Measurements from ENCODE around the gene ROR1.

Gene ROR1

DNA sequence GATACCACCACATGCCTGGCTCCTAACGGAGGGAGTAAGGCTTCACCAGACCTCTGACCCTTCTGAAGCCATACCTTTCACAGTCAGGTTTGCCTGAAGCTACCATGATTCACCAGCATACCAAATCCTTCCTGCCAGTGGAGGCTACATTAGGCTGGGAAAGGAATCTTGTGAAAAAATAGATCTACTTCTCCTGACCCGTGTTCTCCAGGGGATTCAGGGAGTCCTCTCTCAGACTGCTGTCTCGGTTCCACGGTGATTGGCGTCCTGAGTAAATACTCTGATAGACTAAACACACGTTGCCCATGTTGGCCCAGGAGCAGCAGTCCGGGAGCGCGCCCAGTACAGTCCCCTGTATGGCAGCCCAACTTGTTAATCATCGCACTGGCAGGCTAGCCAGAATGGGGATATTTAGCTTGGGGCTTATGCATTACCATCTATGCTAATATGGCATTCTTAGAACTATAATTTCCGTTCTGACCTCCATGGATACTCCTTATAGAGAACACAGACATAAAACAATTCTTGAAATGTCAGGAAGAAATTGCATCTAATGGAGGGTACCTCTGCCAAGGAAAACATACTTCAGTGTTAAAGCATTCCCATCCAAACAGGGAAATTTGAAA lies 173.2 kb downstream of the ROR1 start:
- ChIA-PET POLR2A (no interaction called here), CTCF (no interaction called here)
- no peaks in the 10 kb centered on the region for H3K36me3 ChIP-seq (ENCODE audit: control insufficient read depth in 2 of 2, insufficient read depth in 1 of 2, low read length in 2 of 2)
- no peak overlapping the region for H3K4me3 ChIP-seq (ENCODE audit: low read depth, low read length)
- H3K9me3 ChIP-seq (ENCODE audit: control insufficient read depth, insufficient read depth, low read depth, low read length): no peaks in the 10 kb centered on the region
- TF ChIP-seq GLIS1 (tag by site-specific recombination; IDR thresholded peaks at IDR 0.05): no peak
- no peak for TF ChIP-seq ZNF670 (tag by site-specific recombination; IDR thresholded peaks at IDR 0.05; ENCODE audit: low read depth)
- no peak for TF ChIP-seq GLI2 (tag by site-specific recombination; IDR thresholded peaks at IDR 0.05; ENCODE audit: borderline replicate concordance, low read depth)
- TF ChIP-seq ZSCAN16 (tag by site-specific recombination; IDR thresholded peaks at IDR 0.05): no peak
- TF ChIP-seq ZNF76 (tag by site-specific recombination; IDR thresholded peaks at IDR 0.05; ENCODE audit: borderline replicate concordance, low read depth): no peak
- no peak for TF ChIP-seq ZNF626 (tag by site-specific recombination; IDR thresholded peaks at IDR 0.05)
- TF ChIP-seq ZBTB21 (tag by site-specific recombination; IDR thresholded peaks at IDR 0.05): no peak
- H3K27ac ChIP-seq (ENCODE audit: extremely low read depth, low read depth, low read length): no peak overlapping the region
- no peaks in the 10 kb centered on the region for H3K4me1 ChIP-seq (ENCODE audit: control insufficient read depth, insufficient read depth, low read length)

DNA sequence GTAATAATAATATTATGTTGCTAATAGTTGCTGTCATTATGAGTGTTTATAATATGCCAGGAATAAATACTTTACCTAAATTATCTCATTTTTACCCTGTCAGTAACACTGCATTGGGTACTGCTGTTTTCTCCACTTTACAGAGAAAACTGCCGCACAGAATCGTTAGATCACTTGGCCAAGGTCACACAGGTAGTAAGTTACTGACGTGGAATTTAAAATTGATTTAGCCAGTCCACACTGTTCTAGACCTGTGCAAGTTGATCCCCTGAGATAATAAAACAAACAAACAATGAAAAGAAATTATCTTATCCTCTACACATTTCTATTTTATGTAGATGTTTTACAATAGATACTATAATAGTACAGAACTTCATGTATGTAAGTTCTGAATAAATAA lies 174.1 kb downstream of the ROR1 start:
- Histone ChIP-seq H3K4me1 (ENCODE audit: control insufficient read depth, insufficient read depth, low read length) (no peaks in the 10 kb centered on the region), H3K9me3 (ENCODE audit: control insufficient read depth, insufficient read depth, low read depth, low read length) (no peaks in the 10 kb centered on the region), H3K4me3 (ENCODE audit: low read depth, low read length) (no peak overlapping the region), H3K36me3 (ENCODE audit: control insufficient read depth in 2 of 2, insufficient read depth in 1 of 2, low read length in 2 of 2) (no peaks in the 10 kb centered on the region), H3K27ac (ENCODE audit: extremely low read depth, low read depth, low read length) (no peak overlapping the region)
- CTCF ChIA-PET: no interaction called here
- POLR2A ChIA-PET: no interaction called here
- TF ChIP-seq ZNF768 (tag by site-specific recombination; IDR thresholded peaks at IDR 0.05) (0 out of 2 replicates have a peak, but pooled peaks have one; percentile 6), ZFP69B (tag by site-specific recombination; IDR thresholded peaks at IDR 0.05) (no peak), ZNF223 (tag by site-specific recombination; IDR thresholded peaks at IDR 0.05) (no peak)

DNA sequence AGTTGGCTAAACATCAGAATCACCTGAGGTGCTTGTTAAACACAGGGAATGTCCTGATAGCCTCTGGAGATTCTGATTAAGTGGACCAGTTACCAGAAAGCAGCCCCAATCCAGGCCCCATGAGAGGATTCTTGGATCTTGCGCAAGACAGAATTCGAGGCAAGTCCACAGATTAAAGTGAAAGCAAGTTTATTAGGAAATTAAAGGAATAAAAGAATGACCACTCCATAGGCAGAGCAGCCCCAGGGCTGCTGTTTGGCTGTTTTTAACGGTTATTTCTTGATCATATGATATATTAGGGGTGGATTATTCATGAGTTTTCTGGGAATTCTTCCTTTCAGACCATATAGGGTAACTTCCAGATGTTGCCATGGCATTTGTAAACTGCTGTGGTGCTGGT lies 176.2 kb downstream of the ROR1 start:
- H3K36me3 ChIP-seq (ENCODE audit: control insufficient read depth in 2 of 2, insufficient read depth in 1 of 2, low read length in 2 of 2): no peaks in the 10 kb centered on the region
- no peak for TF ChIP-seq ZNF623 (tag by site-specific recombination; IDR thresholded peaks at IDR 0.05)
- TF ChIP-seq TRIM28 (IDR thresholded peaks at IDR 0.05; ENCODE audit: borderline replicate concordance, low read length): no peak
- TF ChIP-seq, protein P1, sequence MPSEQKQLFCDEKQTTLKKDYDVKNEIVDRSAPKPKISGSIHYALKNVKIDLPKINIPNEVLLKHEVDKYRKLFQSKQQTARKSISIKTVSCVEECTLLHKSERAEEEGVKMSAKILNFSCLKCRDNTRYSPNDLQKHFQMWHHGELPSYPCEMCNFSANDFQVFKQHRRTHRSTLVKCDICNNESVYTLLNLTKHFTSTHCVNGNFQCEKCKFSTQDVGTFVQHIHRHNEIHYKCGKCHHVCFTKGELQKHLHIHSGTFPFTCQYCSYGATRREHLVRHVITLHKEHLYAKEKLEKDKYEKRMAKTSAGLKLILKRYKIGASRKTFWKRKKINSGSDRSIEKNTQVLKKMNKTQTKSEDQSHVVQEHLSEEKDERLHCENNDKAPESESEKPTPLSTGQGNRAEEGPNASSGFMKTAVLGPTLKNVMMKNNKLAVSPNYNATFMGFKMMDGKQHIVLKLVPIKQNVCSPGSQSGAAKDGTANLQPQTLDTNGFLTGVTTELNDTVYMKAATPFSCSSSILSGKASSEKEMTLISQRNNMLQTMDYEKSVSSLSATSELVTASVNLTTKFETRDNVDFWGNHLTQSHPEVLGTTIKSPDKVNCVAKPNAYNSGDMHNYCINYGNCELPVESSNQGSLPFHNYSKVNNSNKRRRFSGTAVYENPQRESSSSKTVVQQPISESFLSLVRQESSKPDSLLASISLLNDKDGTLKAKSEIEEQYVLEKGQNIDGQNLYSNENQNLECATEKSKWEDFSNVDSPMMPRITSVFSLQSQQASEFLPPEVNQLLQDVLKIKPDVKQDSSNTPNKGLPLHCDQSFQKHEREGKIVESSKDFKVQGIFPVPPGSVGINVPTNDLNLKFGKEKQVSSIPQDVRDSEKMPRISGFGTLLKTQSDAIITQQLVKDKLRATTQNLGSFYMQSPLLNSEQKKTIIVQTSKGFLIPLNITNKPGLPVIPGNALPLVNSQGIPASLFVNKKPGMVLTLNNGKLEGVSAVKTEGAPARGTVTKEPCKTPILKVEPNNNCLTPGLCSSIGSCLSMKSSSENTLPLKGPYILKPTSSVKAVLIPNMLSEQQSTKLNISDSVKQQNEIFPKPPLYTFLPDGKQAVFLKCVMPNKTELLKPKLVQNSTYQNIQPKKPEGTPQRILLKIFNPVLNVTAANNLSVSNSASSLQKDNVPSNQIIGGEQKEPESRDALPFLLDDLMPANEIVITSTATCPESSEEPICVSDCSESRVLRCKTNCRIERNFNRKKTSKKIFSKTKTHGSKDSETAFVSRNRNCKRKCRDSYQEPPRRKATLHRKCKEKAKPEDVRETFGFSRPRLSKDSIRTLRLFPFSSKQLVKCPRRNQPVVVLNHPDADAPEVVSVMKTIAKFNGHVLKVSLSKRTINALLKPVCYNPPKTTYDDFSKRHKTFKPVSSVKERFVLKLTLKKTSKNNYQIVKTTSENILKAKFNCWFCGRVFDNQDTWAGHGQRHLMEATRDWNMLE (tag by site-specific recombination; conservative IDR thresholded peaks at IDR 0.05; ENCODE audit: low read depth): no peak
- TF ChIP-seq EGR2 (tag by site-specific recombination; IDR thresholded peaks at IDR 0.05; ENCODE audit: low read depth): no peak
- TF ChIP-seq, protein P2, sequence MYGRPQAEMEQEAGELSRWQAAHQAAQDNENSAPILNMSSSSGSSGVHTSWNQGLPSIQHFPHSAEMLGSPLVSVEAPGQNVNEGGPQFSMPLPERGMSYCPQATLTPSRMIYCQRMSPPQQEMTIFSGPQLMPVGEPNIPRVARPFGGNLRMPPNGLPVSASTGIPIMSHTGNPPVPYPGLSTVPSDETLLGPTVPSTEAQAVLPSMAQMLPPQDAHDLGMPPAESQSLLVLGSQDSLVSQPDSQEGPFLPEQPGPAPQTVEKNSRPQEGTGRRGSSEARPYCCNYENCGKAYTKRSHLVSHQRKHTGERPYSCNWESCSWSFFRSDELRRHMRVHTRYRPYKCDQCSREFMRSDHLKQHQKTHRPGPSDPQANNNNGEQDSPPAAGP (tag by site-specific recombination; IDR thresholded peaks at IDR 0.05): no peak
- TF ChIP-seq ZNF48 (tag by site-specific recombination; IDR thresholded peaks at IDR 0.05): no peak
- TF ChIP-seq, protein P3, sequence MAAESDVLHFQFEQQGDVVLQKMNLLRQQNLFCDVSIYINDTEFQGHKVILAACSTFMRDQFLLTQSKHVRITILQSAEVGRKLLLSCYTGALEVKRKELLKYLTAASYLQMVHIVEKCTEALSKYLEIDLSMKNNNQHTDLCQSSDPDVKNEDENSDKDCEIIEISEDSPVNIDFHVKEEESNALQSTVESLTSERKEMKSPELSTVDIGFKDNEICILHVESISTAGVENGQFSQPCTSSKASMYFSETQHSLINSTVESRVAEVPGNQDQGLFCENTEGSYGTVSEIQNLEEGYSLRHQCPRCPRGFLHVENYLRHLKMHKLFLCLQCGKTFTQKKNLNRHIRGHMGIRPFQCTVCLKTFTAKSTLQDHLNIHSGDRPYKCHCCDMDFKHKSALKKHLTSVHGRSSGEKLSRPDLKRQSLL (tag by site-specific recombination; IDR thresholded peaks at IDR 0.05): no peak
- TF ChIP-seq ZNF394 (tag by site-specific recombination; IDR thresholded peaks at IDR 0.05; ENCODE audit: borderline replicate concordance): no peak
- TF ChIP-seq, protein P4, sequence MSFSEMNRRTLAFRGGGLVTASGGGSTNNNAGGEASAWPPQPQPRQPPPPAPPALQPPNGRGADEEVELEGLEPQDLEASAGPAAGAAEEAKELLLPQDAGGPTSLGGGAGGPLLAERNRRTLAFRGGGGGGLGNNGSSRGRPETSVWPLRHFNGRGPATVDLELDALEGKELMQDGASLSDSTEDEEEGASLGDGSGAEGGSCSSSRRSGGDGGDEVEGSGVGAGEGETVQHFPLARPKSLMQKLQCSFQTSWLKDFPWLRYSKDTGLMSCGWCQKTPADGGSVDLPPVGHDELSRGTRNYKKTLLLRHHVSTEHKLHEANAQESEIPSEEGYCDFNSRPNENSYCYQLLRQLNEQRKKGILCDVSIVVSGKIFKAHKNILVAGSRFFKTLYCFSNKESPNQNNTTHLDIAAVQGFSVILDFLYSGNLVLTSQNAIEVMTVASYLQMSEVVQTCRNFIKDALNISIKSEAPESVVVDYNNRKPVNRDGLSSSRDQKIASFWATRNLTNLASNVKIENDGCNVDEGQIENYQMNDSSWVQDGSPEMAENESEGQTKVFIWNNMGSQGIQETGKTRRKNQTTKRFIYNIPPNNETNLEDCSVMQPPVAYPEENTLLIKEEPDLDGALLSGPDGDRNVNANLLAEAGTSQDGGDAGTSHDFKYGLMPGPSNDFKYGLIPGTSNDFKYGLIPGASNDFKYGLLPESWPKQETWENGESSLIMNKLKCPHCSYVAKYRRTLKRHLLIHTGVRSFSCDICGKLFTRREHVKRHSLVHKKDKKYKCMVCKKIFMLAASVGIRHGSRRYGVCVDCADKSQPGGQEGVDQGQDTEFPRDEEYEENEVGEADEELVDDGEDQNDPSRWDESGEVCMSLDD (tag by site-specific recombination; IDR thresholded peaks at IDR 0.05): no peak
- TF ChIP-seq ZNF560 (tag by site-specific recombination; IDR thresholded peaks at IDR 0.05; ENCODE audit: borderline replicate concordance): no peak
- TF ChIP-seq MYNN (tag by site-specific recombination; IDR thresholded peaks at IDR 0.05; ENCODE audit: borderline replicate concordance): no peak
- CTCF ChIA-PET: interaction anchor here (0.6 kb wide), 1 partner anchor 14 kb away, joined by 3 read pairs; no protein-coding TSS in a partner anchor
- H3K9me3 ChIP-seq (ENCODE audit: control insufficient read depth, insufficient read depth, low read depth, low read length): no peaks in the 10 kb centered on the region
- H3K4me3 ChIP-seq (ENCODE audit: low read depth, low read length): no peak overlapping the region
- no peaks in the 10 kb centered on the region for H3K4me1 ChIP-seq (ENCODE audit: control insufficient read depth, insufficient read depth, low read length)
- POLR2A ChIA-PET: no interaction called here
- no peak overlapping the region for H3K27ac ChIP-seq (ENCODE audit: extremely low read depth, low read depth, low read length)

Data from HEK293 (cell line).